ENCODE results near the gene ROCK2. TPM values are rescaled to one million over a fixed set of nuclear protein-coding genes. Genes with fewer than 3 reads are reported as not detected.

Gene ROCK2
- total and polyA plus RNA-seq, 7 donors, result 15.2 to 74.8 (median 43.5) TPM

DNA sequence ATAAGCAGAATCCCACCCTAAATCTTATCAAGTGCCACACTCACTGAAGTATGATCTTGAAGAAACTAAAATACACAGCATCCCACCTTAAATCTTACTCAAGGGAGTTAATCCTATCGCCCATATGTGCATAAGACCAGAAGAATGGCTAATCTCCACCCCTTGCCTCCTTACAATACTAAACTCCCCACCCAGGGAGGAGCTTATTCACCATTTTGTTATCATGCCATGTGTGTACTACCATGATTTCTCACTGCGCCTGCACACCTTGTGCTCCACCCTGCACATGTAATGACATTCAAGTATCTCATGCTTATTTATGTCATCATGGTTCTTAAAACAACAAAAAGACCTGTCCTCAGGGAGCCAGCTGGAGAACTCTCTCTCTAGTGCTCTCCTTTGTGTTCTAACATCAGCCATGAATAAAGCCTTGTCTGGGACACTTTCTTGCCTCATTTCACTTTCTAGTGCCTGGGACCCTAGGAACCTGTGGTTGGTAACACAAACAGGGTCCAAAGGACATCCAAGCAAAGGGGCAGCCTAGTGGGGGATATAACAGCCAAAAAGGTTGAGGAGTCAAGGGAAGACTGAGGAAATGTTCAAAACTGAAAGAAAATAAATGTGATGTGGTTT lies 101.8 kb downstream of the ROCK2 start:
- H3K4me1 ChIP-seq, result peaks cover 0 to 7% (median 2%) of the 10 kb centered on the region in 4 donors
- peaks cover 0 to 9% (median 0%) of the 10 kb centered on the region in 4 donors for H3K36me3 ChIP-seq
- intact Hi-C loops (cut with DNase I), result no loop called here
- no peak for DNase-seq
- no peak overlapping the region for H3K27ac ChIP-seq
- no peaks in the 10 kb centered on the region for H3K27me3 ChIP-seq
- no peak overlapping the region for H3K4me3 ChIP-seq
- 95 to 99% methylated on average over 2 of the region's 2 CpGs for WGBS, 2 donors
- H3K9me3 ChIP-seq, result no peaks in the 10 kb centered on the region
- TF ChIP-seq POLR2A (IDR thresholded peaks at IDR 0.05) (no peak), POLR2AphosphoS5 (IDR thresholded peaks at IDR 0.05) (no peak), EP300 (IDR thresholded peaks at IDR 0.05) (no peak)
- TF ChIP-seq, protein P1, sequence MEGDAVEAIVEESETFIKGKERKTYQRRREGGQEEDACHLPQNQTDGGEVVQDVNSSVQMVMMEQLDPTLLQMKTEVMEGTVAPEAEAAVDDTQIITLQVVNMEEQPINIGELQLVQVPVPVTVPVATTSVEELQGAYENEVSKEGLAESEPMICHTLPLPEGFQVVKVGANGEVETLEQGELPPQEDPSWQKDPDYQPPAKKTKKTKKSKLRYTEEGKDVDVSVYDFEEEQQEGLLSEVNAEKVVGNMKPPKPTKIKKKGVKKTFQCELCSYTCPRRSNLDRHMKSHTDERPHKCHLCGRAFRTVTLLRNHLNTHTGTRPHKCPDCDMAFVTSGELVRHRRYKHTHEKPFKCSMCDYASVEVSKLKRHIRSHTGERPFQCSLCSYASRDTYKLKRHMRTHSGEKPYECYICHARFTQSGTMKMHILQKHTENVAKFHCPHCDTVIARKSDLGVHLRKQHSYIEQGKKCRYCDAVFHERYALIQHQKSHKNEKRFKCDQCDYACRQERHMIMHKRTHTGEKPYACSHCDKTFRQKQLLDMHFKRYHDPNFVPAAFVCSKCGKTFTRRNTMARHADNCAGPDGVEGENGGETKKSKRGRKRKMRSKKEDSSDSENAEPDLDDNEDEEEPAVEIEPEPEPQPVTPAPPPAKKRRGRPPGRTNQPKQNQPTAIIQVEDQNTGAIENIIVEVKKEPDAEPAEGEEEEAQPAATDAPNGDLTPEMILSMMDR (IDR thresholded peaks at IDR 0.05), result no peak

DNA sequence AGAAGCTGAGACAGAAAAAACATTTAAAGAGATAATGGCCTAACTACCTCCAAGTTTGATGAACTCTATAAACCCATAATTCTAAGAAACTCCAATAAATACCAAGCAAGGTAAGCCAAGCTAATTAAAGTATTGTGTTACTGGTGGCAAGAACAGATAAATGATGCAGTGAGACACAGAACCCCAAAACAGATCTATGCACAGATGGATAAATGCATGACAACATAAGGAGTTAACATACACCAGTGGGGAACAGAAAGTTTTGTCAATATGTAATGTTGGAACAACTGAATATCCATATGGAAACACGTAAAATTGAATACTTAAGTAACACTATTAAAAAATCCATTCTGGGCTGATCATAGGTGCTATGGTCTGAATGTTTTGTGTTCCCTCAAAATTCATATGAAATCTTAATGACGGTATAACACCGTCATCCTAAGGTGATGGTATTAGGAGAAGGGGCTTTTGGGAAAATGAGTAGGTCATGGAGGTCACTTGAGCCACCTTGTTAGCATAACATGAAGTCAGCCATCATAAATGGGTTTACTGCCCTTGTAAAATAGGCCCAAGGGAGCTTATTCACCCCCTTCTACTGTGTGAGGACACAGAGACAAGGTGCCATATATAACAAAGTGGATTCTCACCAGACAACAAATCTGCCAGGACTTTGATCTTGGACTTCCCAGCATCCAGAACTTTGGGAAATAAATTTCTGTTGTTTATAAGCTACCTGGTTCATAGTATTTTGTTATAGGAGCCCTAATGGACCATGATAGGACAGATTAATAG lies 102.8 kb downstream of the ROCK2 start:
- peaks cover 0 to 7% (median 2%) of the 10 kb centered on the region in 4 donors for H3K4me1 ChIP-seq
- intact Hi-C loops (cut with DNase I), result no loop called here
- H3K9me3 ChIP-seq, result no peaks in the 10 kb centered on the region
- H3K27me3 ChIP-seq, result no peaks in the 10 kb centered on the region
- no peaks in the 10 kb centered on the region for H3K36me3 ChIP-seq
- TF ChIP-seq POLR2AphosphoS5 (IDR thresholded peaks at IDR 0.05) (no peak), EP300 (IDR thresholded peaks at IDR 0.05) (no peak), POLR2A (IDR thresholded peaks at IDR 0.05) (no peak)
- WGBS, 2 donors, result 92 to 95% methylated on average over 3 of the region's 3 CpGs
- no peak overlapping the region for H3K4me3 ChIP-seq
- DNase-seq, result no peak
- no peak overlapping the region for H3K27ac ChIP-seq

DNA sequence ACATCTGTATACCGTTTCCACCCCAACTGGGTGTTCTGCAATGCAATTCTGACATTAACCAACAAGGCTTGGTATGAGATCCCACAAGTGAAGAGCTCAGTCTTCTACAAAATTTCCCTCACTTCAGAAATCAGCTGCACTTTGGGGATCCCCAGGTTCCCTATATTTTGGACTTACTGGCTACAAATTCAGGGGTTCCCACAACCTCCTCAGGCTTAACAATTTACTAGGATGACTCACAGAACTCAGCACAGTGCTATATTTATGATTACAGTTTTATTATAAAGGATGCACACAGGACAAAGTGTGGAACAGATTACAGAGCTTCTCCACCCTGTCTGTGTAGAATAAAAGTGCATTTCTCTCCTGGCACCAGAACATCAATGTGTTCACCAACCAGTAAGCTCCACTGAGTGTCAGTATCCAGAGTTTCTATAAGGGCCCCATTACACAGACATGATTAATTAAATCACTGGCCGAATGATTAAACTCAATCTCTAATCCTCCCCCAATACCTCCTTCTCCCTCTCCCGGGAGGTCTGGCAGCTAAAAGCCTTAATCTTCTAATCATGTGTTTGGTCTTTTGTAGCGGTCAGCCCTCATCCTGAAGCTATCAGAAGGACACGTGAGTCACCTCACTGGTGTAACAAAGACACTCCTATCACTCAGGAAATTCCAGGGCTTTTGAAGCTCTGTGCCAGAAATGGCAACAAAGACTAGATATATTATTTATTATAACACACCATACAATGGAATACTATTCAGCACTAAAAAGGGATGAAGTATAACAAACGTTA lies 104.6 kb downstream of the ROCK2 start:
- no peak overlapping the region for H3K4me3 ChIP-seq
- no peaks in the 10 kb centered on the region for H3K27me3 ChIP-seq
- intact Hi-C loops (cut with DNase I), result loop anchor here (5.0 to 10.0 kb wide), 2 partner anchors 205 to 222 kb away; no protein-coding TSS in a partner anchor
- H3K9me3 ChIP-seq, result no peaks in the 10 kb centered on the region
- WGBS, 2 donors, result 85 to 90% methylated on average over 6 of the region's 6 CpGs
- no peak for DNase-seq
- TF ChIP-seq POLR2A (IDR thresholded peaks at IDR 0.05), result no peak
- no peak for TF ChIP-seq EP300 (IDR thresholded peaks at IDR 0.05)
- TF ChIP-seq, protein P1 (IDR thresholded peaks at IDR 0.05), result no peak
- no peak for TF ChIP-seq POLR2AphosphoS5 (IDR thresholded peaks at IDR 0.05)
- H3K4me1 ChIP-seq, result peaks cover 0 to 21% (median 11%) of the 10 kb centered on the region in 4 donors
- no peak overlapping the region for H3K27ac ChIP-seq
- H3K36me3 ChIP-seq, result no peaks in the 10 kb centered on the region

DNA sequence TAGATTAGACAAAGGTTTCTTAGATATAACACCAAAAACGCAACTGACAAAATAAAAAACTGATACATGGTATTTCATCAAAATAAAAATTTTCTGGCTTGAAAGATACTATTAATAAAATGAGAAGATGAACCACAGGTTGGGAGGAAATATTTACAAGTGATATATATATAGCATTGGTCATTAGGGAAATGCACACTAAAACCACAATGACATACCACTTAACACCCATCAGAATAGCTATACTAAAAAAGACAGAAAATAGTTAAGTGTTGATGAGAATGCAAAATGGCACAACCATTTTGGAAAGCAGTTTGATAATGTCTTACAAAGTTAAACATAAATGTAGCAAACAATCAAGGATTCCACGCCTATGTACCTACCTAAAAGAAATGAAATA lies 105.3 kb downstream of the ROCK2 start:
- Histone ChIP-seq H3K27me3 (no peaks in the 10 kb centered on the region), H3K36me3 (no peaks in the 10 kb centered on the region), H3K4me1 (peaks cover 0 to 21% (median 11%) of the 10 kb centered on the region in 4 donors), H3K4me3 (no peak overlapping the region), H3K27ac (no peak overlapping the region), H3K9me3 (no peaks in the 10 kb centered on the region)
- 94 to 97% methylated on average over 2 of the region's 2 CpGs for WGBS, 2 donors
- no peak for TF ChIP-seq EP300 (IDR thresholded peaks at IDR 0.05)
- TF ChIP-seq POLR2A (IDR thresholded peaks at IDR 0.05), result no peak
- no peak for TF ChIP-seq POLR2AphosphoS5 (IDR thresholded peaks at IDR 0.05)
- TF ChIP-seq, protein P1 (IDR thresholded peaks at IDR 0.05), result no peak
- intact Hi-C loops (cut with DNase I), result loop anchor here (5.0 to 10.0 kb wide), 2 partner anchors 206 to 223 kb away; no protein-coding TSS in a partner anchor
- DNase-seq, result no peak

Measured in sigmoid colon (tissue), 7 donors.